DOHH2 (cell line): Measurements from ENCODE around the gene C1QTNF1.

ENCODE experiments used
- H3F3A ChIP-seq: fragments of 200-600 bp; sonication (generic), shearing (Covaris generic); 2 replicates; pipeline ENCODE4 v1.6.0; 2016; ENCODE audit warnings: antibody characterized with exemption, mild to moderate bottlenecking; ENCODE audit not compliant: control insufficient read depth, insufficient read depth
- H3K27ac ChIP-seq: fragments of 200-600 bp; sonication (generic); 2 replicates; pipeline ENCODE4 v1.5.1; 2014; ENCODE audit warnings: low read depth, mild to moderate bottlenecking, low read length, moderate library complexity
- H3K27me3 ChIP-seq: fragments of 200-600 bp; sonication (generic); 2 replicates; pipeline ENCODE4 v1.6.1; 2014; ENCODE audit warnings: mild to moderate bottlenecking, low read length, mixed read lengths; ENCODE audit not compliant: control insufficient read depth
- H3K36me3 ChIP-seq: fragments of 200-600 bp; sonication (generic); 2 replicates; pipeline ENCODE4 v1.6.1; 2014; ENCODE audit warnings: mild to moderate bottlenecking, low read length, moderate library complexity, mixed read lengths; ENCODE audit not compliant: control insufficient read depth
- H3K4me1 ChIP-seq: fragments of 200-600 bp; sonication (generic); 2 replicates; pipeline ENCODE4 v1.6.1; 2014; ENCODE audit warnings: mild to moderate bottlenecking, low read length, mixed read lengths; ENCODE audit not compliant: control insufficient read depth
- H3K4me2 ChIP-seq: fragments of 200-600 bp; sonication (generic); 2 replicates; pipeline ENCODE4 v1.6.0; 2014; ENCODE audit warnings: mild to moderate bottlenecking, low read length, moderate library complexity
- H3K4me3 ChIP-seq: fragments of 200-600 bp; sonication (generic); 2 replicates; pipeline ENCODE4 v1.5.1; 2014; ENCODE audit warnings: mild to moderate bottlenecking, low read length, mixed read lengths
- H3K79me2 ChIP-seq: fragments of 200-600 bp; sonication (generic); 2 replicates; pipeline ENCODE4 v1.6.1; 2014; ENCODE audit warnings: mild to moderate bottlenecking, low read length, mixed read lengths; ENCODE audit not compliant: control insufficient read depth
- H3K9me2 ChIP-seq: fragments of 200-600 bp; sonication (generic); replicated peaks from 2 replicates; pipeline ENCODE4 v1.6.1; 2014; ENCODE audit warnings: mild to moderate bottlenecking, low read length, mixed read lengths; ENCODE audit not compliant: control insufficient read depth
- H3K9me3 ChIP-seq: fragments of 200-600 bp; sonication (generic); 2 replicates; pipeline ENCODE4 v1.6.1; 2014; ENCODE audit warnings: antibody characterized with exemption, low read length, mixed read lengths; ENCODE audit not compliant: control insufficient read depth, insufficient read depth
- H4K20me1 ChIP-seq: fragments of 200-600 bp; sonication (generic); 2 replicates; pipeline ENCODE4 v1.6.0; 2014; ENCODE audit warnings: low read depth, mild to moderate bottlenecking, antibody characterized with exemption, low read length, moderate library complexity; ENCODE audit not compliant: control insufficient read depth, insufficient read depth
- EZH2phosphoT487 ChIP-seq: fragments of 200-600 bp; sonication (generic); IDR thresholded peaks from 2 replicates; pipeline ENCODE4 v1.6.1; 2017; ENCODE audit warnings: borderline replicate concordance, mild to moderate bottlenecking, antibody characterized with exemption, low read length, moderate library complexity, mixed read lengths
- TF ChIP-seq, protein P1 (sequence below): fragments of 200-600 bp; sonication (generic); IDR thresholded peaks from one replicate; pipeline ENCODE4 v1.5.1; 2014; ENCODE audit warnings: antibody characterized with exemption, mild to moderate bottlenecking, low read depth, low read length; ENCODE audit not compliant: poor library complexity, severe bottlenecking

C1QTNF1 gene

DNA sequence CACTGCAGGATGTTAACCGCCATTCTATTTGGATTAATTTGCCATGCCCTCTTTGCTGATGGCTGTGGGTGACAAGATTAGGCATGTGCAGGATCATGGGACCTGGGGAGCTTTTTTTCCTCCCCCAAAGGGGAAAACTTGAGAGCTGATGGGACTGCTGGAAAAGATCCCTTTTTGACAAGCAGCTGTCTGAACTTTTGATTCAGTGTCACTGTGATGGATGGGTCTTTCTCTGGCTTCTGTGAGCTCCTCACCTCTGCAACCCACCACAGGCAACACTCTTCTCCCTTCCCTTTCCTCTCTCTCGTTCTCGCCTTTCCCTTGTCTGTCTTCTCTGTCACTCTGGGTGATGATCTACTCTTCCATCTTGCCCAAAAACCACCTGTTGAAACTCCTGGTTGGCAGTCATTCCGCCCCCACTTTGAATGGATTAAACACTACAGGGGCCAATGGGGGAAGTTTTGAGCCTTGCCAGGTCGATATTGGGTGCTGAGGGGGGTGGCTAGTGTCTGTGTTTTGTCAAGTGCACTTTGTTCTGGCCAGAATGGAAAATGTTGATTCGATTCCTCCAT, 11.3 kb upstream of the C1QTNF1 start:
- Histone ChIP-seq H3K79me2 (peaks cover 18% of the 10 kb centered on the region), H3K9me3 (peaks cover 7% of the 10 kb centered on the region; the same call in 1 of the 2 replicates), H3K36me3 (peaks cover 4% of the 10 kb centered on the region), H3K27me3 (peaks cover 8% of the 10 kb centered on the region), H3K4me1 (peaks cover 18% of the 10 kb centered on the region), H3K4me3 (no peak overlapping the region), H3K9me2 (no peaks in the 10 kb centered on the region), H3K4me2 (no peak overlapping the region), H3F3A (no peaks in the 10 kb centered on the region), H3K27ac (no peak overlapping the region), H4K20me1 (peaks cover 6% of the 10 kb centered on the region)
- no peak for TF ChIP-seq EZH2phosphoT487
- TF ChIP-seq, protein P1, sequence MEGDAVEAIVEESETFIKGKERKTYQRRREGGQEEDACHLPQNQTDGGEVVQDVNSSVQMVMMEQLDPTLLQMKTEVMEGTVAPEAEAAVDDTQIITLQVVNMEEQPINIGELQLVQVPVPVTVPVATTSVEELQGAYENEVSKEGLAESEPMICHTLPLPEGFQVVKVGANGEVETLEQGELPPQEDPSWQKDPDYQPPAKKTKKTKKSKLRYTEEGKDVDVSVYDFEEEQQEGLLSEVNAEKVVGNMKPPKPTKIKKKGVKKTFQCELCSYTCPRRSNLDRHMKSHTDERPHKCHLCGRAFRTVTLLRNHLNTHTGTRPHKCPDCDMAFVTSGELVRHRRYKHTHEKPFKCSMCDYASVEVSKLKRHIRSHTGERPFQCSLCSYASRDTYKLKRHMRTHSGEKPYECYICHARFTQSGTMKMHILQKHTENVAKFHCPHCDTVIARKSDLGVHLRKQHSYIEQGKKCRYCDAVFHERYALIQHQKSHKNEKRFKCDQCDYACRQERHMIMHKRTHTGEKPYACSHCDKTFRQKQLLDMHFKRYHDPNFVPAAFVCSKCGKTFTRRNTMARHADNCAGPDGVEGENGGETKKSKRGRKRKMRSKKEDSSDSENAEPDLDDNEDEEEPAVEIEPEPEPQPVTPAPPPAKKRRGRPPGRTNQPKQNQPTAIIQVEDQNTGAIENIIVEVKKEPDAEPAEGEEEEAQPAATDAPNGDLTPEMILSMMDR, result no peak

DNA sequence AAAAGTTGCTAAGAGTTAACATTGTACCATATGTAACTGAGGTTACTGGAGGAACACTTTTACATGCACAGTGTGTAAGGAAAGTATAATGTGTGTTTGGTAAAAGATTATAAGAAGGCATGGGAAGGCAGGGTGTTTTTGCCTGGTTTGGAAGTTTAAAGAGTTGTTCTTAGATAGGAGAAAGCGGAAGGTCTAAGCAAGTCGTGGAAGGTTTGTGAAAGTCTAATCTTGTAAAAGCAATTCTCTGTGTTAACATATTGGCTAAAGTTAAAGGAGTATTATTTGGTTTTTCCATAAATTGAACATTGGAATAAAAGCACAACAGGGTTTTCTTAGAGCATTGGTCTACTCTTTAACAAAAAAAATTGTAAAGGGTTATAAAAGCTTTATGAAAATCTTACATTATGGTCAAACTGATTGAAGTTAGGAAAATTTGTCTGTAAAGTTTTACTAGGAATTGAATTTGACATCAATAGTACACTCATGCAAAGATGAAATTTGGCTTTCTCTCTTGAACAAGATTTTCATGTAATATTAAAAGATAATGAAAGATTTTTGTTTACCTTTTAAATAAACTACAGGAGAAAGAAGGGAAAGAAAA, 9.7 kb upstream of the C1QTNF1 start:
- Histone ChIP-seq H3K27ac (no peak overlapping the region), H3K36me3 (no peaks in the 10 kb centered on the region), H4K20me1 (no peaks in the 10 kb centered on the region), H3K4me3 (no peak overlapping the region), H3K4me1 (peaks cover 6% of the 10 kb centered on the region), H3K79me2 (peaks cover 2% of the 10 kb centered on the region), H3K4me2 (no peak overlapping the region), H3K9me2 (no peaks in the 10 kb centered on the region), H3K9me3 (peaks cover 7% of the 10 kb centered on the region; the same call in 1 of the 2 replicates), H3F3A (no peaks in the 10 kb centered on the region), H3K27me3 (peaks cover 8% of the 10 kb centered on the region)
- TF ChIP-seq, protein P1, result no peak
- TF ChIP-seq EZH2phosphoT487, result no peak

DNA sequence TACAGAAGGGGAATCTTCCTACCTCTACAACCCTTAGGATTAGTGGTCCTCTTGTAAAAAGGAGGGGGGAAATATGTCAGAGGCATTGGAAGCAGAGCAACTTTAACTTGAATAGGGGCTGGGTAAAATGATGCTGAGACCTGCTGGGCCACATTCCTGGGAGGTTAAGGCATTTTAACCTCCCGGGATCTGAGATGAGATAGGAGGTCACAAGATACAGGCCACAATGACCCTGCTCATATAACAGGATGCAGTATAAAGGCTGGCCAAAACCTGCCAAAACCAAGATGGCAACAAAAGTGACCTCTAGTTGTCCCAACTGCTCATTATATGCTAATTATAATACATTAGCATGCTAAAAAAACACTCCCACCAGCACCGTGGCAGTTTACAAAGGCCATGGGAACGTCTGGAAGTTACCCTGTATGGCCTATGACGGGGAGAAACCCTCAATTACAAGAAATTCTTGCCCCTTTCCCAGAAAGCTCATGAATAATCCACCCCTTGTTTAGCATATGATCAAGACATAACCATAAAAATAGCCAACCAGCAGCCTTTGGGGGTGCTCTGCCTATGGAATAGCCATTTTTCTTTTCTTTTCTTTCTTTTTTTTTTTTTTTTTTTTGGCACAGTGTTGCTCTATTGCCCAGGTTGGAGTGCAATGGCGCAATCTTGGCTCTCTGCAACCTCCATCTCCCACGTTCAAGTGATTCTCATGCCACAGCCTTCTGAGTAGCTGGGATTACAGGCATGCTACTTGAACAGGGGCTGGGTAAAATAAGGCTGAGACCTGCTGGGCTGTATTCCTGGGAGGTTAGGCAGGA, 6.2 kb upstream of the C1QTNF1 start:
- Histone ChIP-seq H4K20me1 (no peaks in the 10 kb centered on the region), H3K27me3 (peaks cover 24% of the 10 kb centered on the region), H3K36me3 (no peaks in the 10 kb centered on the region), H3K9me3 (peaks cover 7% of the 10 kb centered on the region; the same call in 1 of the 2 replicates), H3K79me2 (no peaks in the 10 kb centered on the region), H3K4me1 (no peaks in the 10 kb centered on the region), H3F3A (no peaks in the 10 kb centered on the region), H3K27ac (no peak overlapping the region), H3K4me2 (no peak overlapping the region), H3K4me3 (no peak overlapping the region), H3K9me2 (no peaks in the 10 kb centered on the region)
- no peak for TF ChIP-seq EZH2phosphoT487
- TF ChIP-seq, protein P1, result no peak
